Measurements from ENCODE around the gene PCDHGB3. TPM values are rescaled to one million over a fixed set of nuclear protein-coding genes. Genes with fewer than 3 reads are reported as not detected.

PCDHGB3 gene
- total RNA-seq, 1 donor from 2014 or later: 9.2 TPM

GRCh38 chr5:141407790-141408505 lies 37.9 kb downstream of the PCDHGB3 start, which contains the start of gene PCDHGB6:
PCDHGB6 (plus strand) TSS chr5:141408021; CDS start chr5:141408203, 182 bp downstream.

DNA sequence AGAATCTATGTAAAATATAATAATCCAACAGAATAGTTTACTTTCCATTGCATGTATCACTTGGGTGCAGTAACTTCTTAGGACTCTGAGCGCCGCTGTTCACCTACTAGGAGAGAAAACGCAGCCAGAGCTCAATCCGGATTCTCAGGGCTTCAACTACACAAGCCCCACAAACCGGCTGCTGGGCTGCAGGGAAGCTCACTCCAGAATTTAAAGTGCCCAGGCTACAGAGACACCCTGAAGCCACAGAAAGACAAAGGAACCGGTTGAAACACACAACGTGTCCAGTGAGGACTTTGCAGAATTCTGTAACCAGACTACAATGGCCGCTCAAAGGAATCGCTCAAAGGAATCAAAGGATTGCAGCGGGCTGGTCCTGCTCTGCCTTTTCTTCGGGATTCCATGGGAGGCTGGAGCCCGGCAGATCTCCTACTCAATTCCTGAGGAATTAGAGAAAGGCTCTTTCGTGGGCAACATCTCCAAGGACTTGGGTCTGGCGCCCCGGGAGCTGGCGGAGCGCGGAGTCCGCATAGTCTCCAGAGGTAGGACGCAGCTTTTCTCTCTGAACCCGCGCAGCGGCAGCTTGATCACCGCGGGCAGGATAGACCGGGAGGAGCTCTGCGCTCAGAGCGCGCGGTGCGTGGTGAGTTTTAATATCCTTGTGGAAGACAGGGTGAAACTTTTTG lies 43.0 kb downstream of the PCDHGB3 start, which contains the start of gene PCDHGA10:
PCDHGA10 (plus strand) TSS at position 134 of the 686 bp plus-strand sequence; CDS start at position 323, 189 bp downstream.

GRCh38 chr5:141417494-141418172 lies 47.6 kb downstream of the PCDHGB3 start, which contains the start of gene PCDHGB7:
PCDHGB7 (plus strand) TSS chr5:141417677; CDS start chr5:141417860, 183 bp downstream.

GRCh38 chr5:141420855-141421488 lies 50.9 kb downstream of the PCDHGB3 start, which contains the start of gene PCDHGA11:
PCDHGA11 (plus strand) TSS chr5:141421051; CDS start chr5:141421228, 177 bp downstream.

Other genes with a start within 250 kb of the PCDHGB3 start
- 5.3 TPM for gene PCDHB4, start 248.4 kb upstream of the PCDHGB3 start, total RNA-seq
- 11.1 TPM for gene PCDHB5, start 235.0 kb upstream of the PCDHGB3 start, total RNA-seq
- gene PCDHB6, start 220.2 kb upstream of the PCDHGB3 start, total RNA-seq: 4.2 TPM
- gene PCDHB7, start 197.6 kb upstream of the PCDHGB3 start, total RNA-seq: 8.5 TPM
- gene PCDHB8, start 192.5 kb upstream of the PCDHGB3 start, total RNA-seq: 8.1 TPM
- gene PCDHB16, start 187.9 kb upstream of the PCDHGB3 start, total RNA-seq: 5.8 TPM
- 9.2 TPM for gene PCDHB9, start 183.1 kb upstream of the PCDHGB3 start, total RNA-seq
- 22.4 TPM for gene PCDHB10, start 177.9 kb upstream of the PCDHGB3 start, total RNA-seq
- gene PCDHB11, start 170.6 kb upstream of the PCDHGB3 start, total RNA-seq: 14.8 TPM
- 15.5 TPM for gene PCDHB12, start 161.5 kb upstream of the PCDHGB3 start, total RNA-seq
- 10.8 TPM for gene PCDHB13, start 156.3 kb upstream of the PCDHGB3 start, total RNA-seq
- 12.7 TPM for gene PCDHB14, start 146.9 kb upstream of the PCDHGB3 start, total RNA-seq
- gene PCDHB15, start 124.8 kb upstream of the PCDHGB3 start, total RNA-seq: 22.6 TPM
- gene SLC25A2, start 66.2 kb upstream of the PCDHGB3 start, total RNA-seq: 0.23 TPM
- 103 TPM for gene TAF7, start 49.5 kb upstream of the PCDHGB3 start, total RNA-seq
- 4.2 TPM for gene PCDHGA1, start 39.7 kb upstream of the PCDHGB3 start, total RNA-seq
- 8.5 TPM for gene PCDHGA2, start 31.5 kb upstream of the PCDHGB3 start, total RNA-seq
- gene PCDHGA3, start 26.4 kb upstream of the PCDHGB3 start, total RNA-seq: 7.2 TPM
- 10.4 TPM for gene PCDHGB1, start 20.1 kb upstream of the PCDHGB3 start, total RNA-seq
- 12.5 TPM for gene PCDHGA4, start 15.2 kb upstream of the PCDHGB3 start, total RNA-seq
- 7.6 TPM for gene PCDHGB2, start 10.2 kb upstream of the PCDHGB3 start, total RNA-seq
- gene PCDHGA5, start 6.1 kb upstream of the PCDHGB3 start, total RNA-seq: 7.2 TPM
- 11.3 TPM for gene PCDHGA6, start 3.6 kb downstream of the PCDHGB3 start, total RNA-seq
- gene PCDHGA7, start 12.5 kb downstream of the PCDHGB3 start, total RNA-seq: 7.6 TPM
- gene PCDHGB4, start 17.5 kb downstream of the PCDHGB3 start, total RNA-seq: 14.8 TPM
- gene PCDHGA8, start 22.4 kb downstream of the PCDHGB3 start, total RNA-seq: 6.9 TPM
- 24.0 TPM for gene PCDHGB5, start 27.7 kb downstream of the PCDHGB3 start, total RNA-seq
- gene PCDHGA9, start 32.5 kb downstream of the PCDHGB3 start, total RNA-seq: 14.3 TPM
- gene PCDHGB6, start 37.8 kb downstream of the PCDHGB3 start, total RNA-seq: 17.8 TPM
- gene PCDHGA10, start 42.7 kb downstream of the PCDHGB3 start, total RNA-seq: 15.2 TPM
- gene PCDHGB7, start 47.4 kb downstream of the PCDHGB3 start, total RNA-seq: 18.2 TPM
- gene PCDHGA11, start 50.8 kb downstream of the PCDHGB3 start, total RNA-seq: 18.9 TPM
- 7.4 TPM for gene PCDHGA12, start 60.3 kb downstream of the PCDHGB3 start, total RNA-seq
- 69.0 TPM for gene PCDHGC3, start 105.7 kb downstream of the PCDHGB3 start, total RNA-seq
- 91.6 TPM for gene PCDHGC4, start 114.8 kb downstream of the PCDHGB3 start, total RNA-seq
- 9.5 TPM for gene PCDHGC5, start 118.8 kb downstream of the PCDHGB3 start, total RNA-seq
- 26.1 TPM for gene DIAPH1, start 248.8 kb downstream of the PCDHGB3 start, total RNA-seq